K562 (cell line): Measurements from ENCODE around the gene CRYZL1. TPM values are rescaled to one million over a fixed set of nuclear protein-coding genes. Genes with fewer than 3 reads are reported as not detected.
A peak's percentile ranks its signal among the peaks of the same experiment; 100 is the strongest.

Experiments
- CAMTA2 ChIP-seq: fragments of 250-450 bp; sonication (Bioruptor Pico); conservative IDR thresholded peaks from 2 replicates; pipeline ENCODE4 v1.5.1; 2022
- CC2D1A ChIP-seq: fragments of 450-650 bp; IDR thresholded peaks from 2 replicates; pipeline ENCODE4 v1.6.1; 2017; ENCODE audit warnings: mild to moderate bottlenecking
- CEBPG ChIP-seq, 3 experiments: fragments of 200-800 bp in 1 of 3; sonication (Bioruptor generic) in 1 of 3; sonication (generic) in 1 of 3; formaldehyde crosslinking in 1 of 3; IDR thresholded peaks in 2 of 3; conservative IDR thresholded peaks in 1 of 3; 2 replicates each; pipeline versions ENCODE4 v1.6.1 to v1.8.0; 2016 to 2022; ENCODE audit warnings: missing compliant biosample characterization in 2 of 3, missing genetic modification characterization in 2 of 3, mild to moderate bottlenecking in 1 of 3, missing genetic modification reagents in 1 of 3
- COPS2 ChIP-seq: fragments of 450-650 bp; conservative IDR thresholded peaks from 2 replicates; pipeline ENCODE4 v1.6.1; 2016; ENCODE audit warnings: mild to moderate bottlenecking, moderate library complexity
- ETV6 ChIP-seq, 3 experiments: fragments of 150-350 bp in 1 of 3; sonication (generic) in 1 of 3; formaldehyde crosslinking in 1 of 3; IDR thresholded peaks; 2 replicates each; pipeline versions ENCODE4 v1.6.1 to v1.8.0; 2014 to 2022; ENCODE audit warnings: borderline replicate concordance in 2 of 3, low read depth in 2 of 3, antibody characterized with exemption in 1 of 3, low read length in 1 of 3, mild to moderate bottlenecking in 1 of 3, missing genetic modification reagents in 1 of 3
- FOXJ2 ChIP-seq: fragments of 200-800 bp; sonication (Bioruptor generic); IDR thresholded peaks from 2 replicates; pipeline ENCODE4 v1.6.1; 2016; ENCODE audit warnings: missing genetic modification characterization, missing compliant biosample characterization
- FOXM1 ChIP-seq, 2 experiments: fragments of 450-650 bp in 1 of 2; sonication (generic) in 1 of 2; formaldehyde crosslinking in 1 of 2; IDR thresholded peaks; 2 replicates each; pipeline versions ENCODE4 v1.6.1 to v1.9.0; 2017 to 2022; ENCODE audit warnings: low read depth in 2 of 2, mild to moderate bottlenecking in 2 of 2, missing genetic modification reagents in 1 of 2, moderate library complexity in 1 of 2
- GATAD2A ChIP-seq: fragments of 450-650 bp; IDR thresholded peaks from 2 replicates; pipeline ENCODE4 v1.6.1; 2017
- HSF4 ChIP-seq: fragments of 250-450 bp; sonication (Bioruptor Pico); IDR thresholded peaks from 2 replicates; pipeline ENCODE4 v2.1.2; 2022; ENCODE audit warnings: mild to moderate bottlenecking, moderate library complexity, borderline replicate concordance
- MCM3 ChIP-seq: fragments of 450-650 bp; IDR thresholded peaks from 2 replicates; pipeline ENCODE4 v1.6.1; 2016
- MECOM ChIP-seq: fragments of 250-450 bp; sonication (Bioruptor Pico); IDR thresholded peaks from 2 replicates; pipeline ENCODE4 v1.8.0; 2022; ENCODE audit warnings: inconsistent platforms
- MTA1 ChIP-seq: fragments of 450-650 bp; IDR thresholded peaks from 2 replicates; pipeline ENCODE4 v1.6.1; 2017; ENCODE audit warnings: borderline replicate concordance
- NCOA2 ChIP-seq, 2 experiments: fragments of 450-650 bp; IDR thresholded peaks; 2 replicates each; pipeline ENCODE4 v1.6.1; 2018; ENCODE audit warnings: mild to moderate bottlenecking in 2 of 2, moderate library complexity in 1 of 2; ENCODE audit not compliant: partially characterized antibody in 2 of 2
- NONO ChIP-seq, 2 experiments: fragments of 200-400 bp in 1 of 2; fragments of 450-650 bp in 1 of 2; formaldehyde crosslinking in 1 of 2; IDR thresholded peaks; 2 replicates each; pipeline ENCODE4 v1.6.1; 2017; ENCODE audit warnings: low read depth in 2 of 2, mild to moderate bottlenecking in 2 of 2, moderate library complexity in 2 of 2, low read length in 1 of 2
- NRF1 ChIP-seq, 2 experiments: fragments of 450-650 bp; IDR thresholded peaks in 1 of 2; conservative IDR thresholded peaks in 1 of 2; 2 replicates each; pipeline ENCODE4 v1.6.1; 2014; ENCODE audit warnings: mild to moderate bottlenecking in 2 of 2
- RNF2 ChIP-seq: sonication (generic); IDR thresholded peaks from 2 replicates; pipeline ENCODE4 v1.6.1; 2016
- SMAD3 ChIP-seq: fragments of 450-650 bp; formaldehyde crosslinking; conservative IDR thresholded peaks from 2 replicates; pipeline ENCODE4 v1.4.0; 2020; ENCODE audit warnings: mild to moderate bottlenecking
- SREBF2 ChIP-seq: sonication (generic); formaldehyde crosslinking; IDR thresholded peaks from 2 replicates; pipeline ENCODE4 v1.4.0; 2020; ENCODE audit warnings: mild to moderate bottlenecking, missing genetic modification reagents
- SRSF7 ChIP-seq: fragments of 200-400 bp; formaldehyde crosslinking; optimal IDR thresholded peaks from 2 replicates; pipeline ENCODE3; 2017; ENCODE audit warnings: mild to moderate bottlenecking, low read depth, low read length
- TCF7L2 ChIP-seq: fragments of 150-350 bp; IDR thresholded peaks from 2 replicates; pipeline ENCODE4 v1.6.1; 2016; ENCODE audit warnings: low read depth, mild to moderate bottlenecking, low read length, moderate library complexity
- ZNF143 ChIP-seq: sonication (generic); formaldehyde crosslinking; IDR thresholded peaks from 2 replicates; pipeline ENCODE4 v1.9.0; 2022; ENCODE audit warnings: mild to moderate bottlenecking, missing genetic modification reagents
- ZNF217 ChIP-seq: sonication (generic); formaldehyde crosslinking; IDR thresholded peaks from 2 replicates; pipeline ENCODE4 v1.8.0; 2022; ENCODE audit warnings: mild to moderate bottlenecking, missing genetic modification reagents
- ZNF354B ChIP-seq: fragments of 250-450 bp; sonication (Bioruptor Pico); IDR thresholded peaks from 2 replicates; pipeline ENCODE4 v1.4.0; 2020
- ZNF583 ChIP-seq: fragments of 250-450 bp; sonication (Bioruptor Pico); IDR thresholded peaks from 2 replicates; pipeline ENCODE4 v1.4.0; 2020
- polyA plus RNA-seq, 8 experiments: library from polyadenylated mRNA; depleted of rRNA in 4 of 8; stranded (reverse) in 5 of 8; unstranded in 3 of 8; fragments of >200 nt; fragmentation: Nextera tagmentation in 2 of 8; fragmentation: Illumina TruSeq in 1 of 8; extraction: Ambion mirVana in 2 of 8; extraction: Trizol in 1 of 8; gene quantifications; 2 replicates each; pipeline versions ENCODE4 v1.2.1 to v1.2.3, GENCODE V29; 2011 to 2014; ENCODE audit warnings: inconsistent platforms in 1 of 8, missing spikeins in 1 of 8
- total RNA-seq, 7 experiments: library from RNA; depleted of rRNA in 6 of 7; stranded (reverse); fragments of >200 nt in 6 of 7; fragmentation: Illumina TruSeq in 2 of 7; extraction: Trizol in 2 of 7; gene quantifications; 2 replicates each; pipeline versions ENCODE4 v1.2.1 to v1.2.3, GENCODE V29; 2011 to 2021; ENCODE audit warnings: low replicate concordance in 1 of 7
- TF ChIP-seq, protein P1 (sequence below): fragments of 250-450 bp; sonication (Bioruptor Pico); IDR thresholded peaks from 2 replicates; pipeline ENCODE4 v1.4.0; 2020; ENCODE audit warnings: mild to moderate bottlenecking, moderate library complexity, borderline replicate concordance
- TF ChIP-seq, protein P2 (sequence below): sonication (generic); formaldehyde crosslinking; IDR thresholded peaks from 2 replicates; pipeline ENCODE4 v1.8.1; 2023; ENCODE audit warnings: mild to moderate bottlenecking, missing genetic modification reagents, moderate library complexity

The CRYZL1 gene
- total and polyA plus RNA-seq, 9 of the 15 experiments (the other 6 are each of a cell fraction or from before 2014, with no cell fraction given): 19.9 to 98.2 (median 39.2) TPM

DNA sequence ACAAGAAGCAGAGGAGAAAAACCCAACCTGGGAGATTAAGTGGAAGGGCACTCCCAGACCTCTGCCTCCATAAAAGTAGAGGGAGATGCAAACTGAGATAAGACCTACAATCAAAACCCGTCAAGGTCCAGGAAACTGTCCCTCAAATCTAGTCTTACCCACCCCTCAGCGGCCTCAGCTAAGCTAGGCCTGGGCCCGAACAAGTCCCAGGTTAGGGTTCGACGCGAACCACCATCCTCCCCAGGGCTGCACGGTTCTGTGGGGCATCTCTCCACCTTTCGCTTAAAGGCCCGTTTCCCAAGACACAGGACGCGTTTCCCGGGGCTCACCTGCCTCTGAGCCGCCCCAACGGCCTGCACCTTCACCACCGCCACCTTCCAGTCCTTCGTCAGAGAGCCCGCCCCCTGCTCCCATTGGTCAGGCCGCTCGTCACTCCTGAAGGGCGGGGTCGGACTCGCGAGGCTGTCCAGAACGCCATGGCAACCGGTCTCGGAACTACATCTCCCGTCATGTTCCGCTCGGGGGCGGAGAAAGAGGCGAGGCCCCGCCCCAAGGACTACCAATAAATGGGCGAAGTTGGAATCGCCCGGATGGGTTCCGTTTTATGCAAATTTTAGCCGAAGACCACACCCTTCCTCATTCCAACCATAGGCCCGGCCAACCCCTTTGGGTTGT, at the start of gene CRYZL1 (continued):
- TF ChIP-seq NCOA2 (IDR thresholded peaks at IDR 0.05; ENCODE audit: partially characterized antibody in 2 of 2): no peak
- no peak for TF ChIP-seq GATAD2A
- TF ChIP-seq, protein P1, sequence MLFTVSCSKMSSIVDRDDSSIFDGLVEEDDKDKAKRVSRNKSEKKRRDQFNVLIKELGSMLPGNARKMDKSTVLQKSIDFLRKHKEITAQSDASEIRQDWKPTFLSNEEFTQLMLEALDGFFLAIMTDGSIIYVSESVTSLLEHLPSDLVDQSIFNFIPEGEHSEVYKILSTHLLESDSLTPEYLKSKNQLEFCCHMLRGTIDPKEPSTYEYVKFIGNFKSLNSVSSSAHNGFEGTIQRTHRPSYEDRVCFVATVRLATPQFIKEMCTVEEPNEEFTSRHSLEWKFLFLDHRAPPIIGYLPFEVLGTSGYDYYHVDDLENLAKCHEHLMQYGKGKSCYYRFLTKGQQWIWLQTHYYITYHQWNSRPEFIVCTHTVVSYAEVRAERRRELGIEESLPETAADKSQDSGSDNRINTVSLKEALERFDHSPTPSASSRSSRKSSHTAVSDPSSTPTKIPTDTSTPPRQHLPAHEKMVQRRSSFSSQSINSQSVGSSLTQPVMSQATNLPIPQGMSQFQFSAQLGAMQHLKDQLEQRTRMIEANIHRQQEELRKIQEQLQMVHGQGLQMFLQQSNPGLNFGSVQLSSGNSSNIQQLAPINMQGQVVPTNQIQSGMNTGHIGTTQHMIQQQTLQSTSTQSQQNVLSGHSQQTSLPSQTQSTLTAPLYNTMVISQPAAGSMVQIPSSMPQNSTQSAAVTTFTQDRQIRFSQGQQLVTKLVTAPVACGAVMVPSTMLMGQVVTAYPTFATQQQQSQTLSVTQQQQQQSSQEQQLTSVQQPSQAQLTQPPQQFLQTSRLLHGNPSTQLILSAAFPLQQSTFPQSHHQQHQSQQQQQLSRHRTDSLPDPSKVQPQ (CRISPR knock-in tag): 0 out of 2 replicates have a peak, but pooled peaks have one; percentile 11
- no peak for TF ChIP-seq SREBF2 (CRISPR knock-in tag)
- TF ChIP-seq CC2D1A: no peak
- TF ChIP-seq TCF7L2: peak; percentile 66
- peak; percentile 89; the same call in 1 of the 2 replicates for TF ChIP-seq FOXJ2 (tag)
- TF ChIP-seq FOXM1 (IDR thresholded peaks at IDR 0.05; ENCODE audit: low read depth): no peak
- no peak; the same call in 1 of the 2 replicates for TF ChIP-seq FOXM1 (CRISPR knock-in tag; IDR thresholded peaks at IDR 0.05; ENCODE audit: low read depth)
- no peak for TF ChIP-seq ZNF583 (CRISPR knock-in tag)
- no peak for TF ChIP-seq ZNF217 (CRISPR knock-in tag)
- TF ChIP-seq ZNF354B (CRISPR knock-in tag): no peak
- TF ChIP-seq SRSF7: no peak
- no peak for TF ChIP-seq HSF4 (CRISPR knock-in tag)
- TF ChIP-seq, protein P2, sequence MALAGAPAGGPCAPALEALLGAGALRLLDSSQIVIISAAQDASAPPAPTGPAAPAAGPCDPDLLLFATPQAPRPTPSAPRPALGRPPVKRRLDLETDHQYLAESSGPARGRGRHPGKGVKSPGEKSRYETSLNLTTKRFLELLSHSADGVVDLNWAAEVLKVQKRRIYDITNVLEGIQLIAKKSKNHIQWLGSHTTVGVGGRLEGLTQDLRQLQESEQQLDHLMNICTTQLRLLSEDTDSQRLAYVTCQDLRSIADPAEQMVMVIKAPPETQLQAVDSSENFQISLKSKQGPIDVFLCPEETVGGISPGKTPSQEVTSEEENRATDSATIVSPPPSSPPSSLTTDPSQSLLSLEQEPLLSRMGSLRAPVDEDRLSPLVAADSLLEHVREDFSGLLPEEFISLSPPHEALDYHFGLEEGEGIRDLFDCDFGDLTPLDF (CRISPR knock-in tag): 0 out of 2 replicates have a peak, but pooled peaks have one; percentile 5
- TF ChIP-seq MECOM (CRISPR knock-in tag): no peak
- peak; percentile 15; the same call in 1 of the 2 replicates for TF ChIP-seq MTA1
- no peak; the same call in 1 of the 2 replicates for TF ChIP-seq CEBPG (CRISPR knock-in tag; IDR thresholded peaks at IDR 0.05)
- TF ChIP-seq CEBPG (tag; conservative IDR thresholded peaks at IDR 0.05 in 1 of 2, IDR thresholded peaks at IDR 0.05 in 1 of 2): no peak
- no peak for TF ChIP-seq SMAD3 (CRISPR knock-in tag)
- TF ChIP-seq NONO (IDR thresholded peaks at IDR 0.05; ENCODE audit: low read depth in 2 of 2, low read length in 1 of 2): peak in 1 of 2 experiments; percentile 36; a peak in 1 of 4 replicates
- TF ChIP-seq RNF2: peak; percentile 72; the same call in 1 of the 2 replicates
- TF ChIP-seq NRF1 (conservative IDR thresholded peaks at IDR 0.05 in 1 of 2, IDR thresholded peaks at IDR 0.05 in 1 of 2): peak; percentile 38 to 63; a peak in 2 of 4 replicates
- no peak for TF ChIP-seq ETV6 (IDR thresholded peaks at IDR 0.05; ENCODE audit: borderline replicate concordance in 1 of 2, low read depth in 2 of 2, low read length in 1 of 2)
- TF ChIP-seq ETV6 (CRISPR knock-in tag; IDR thresholded peaks at IDR 0.05; ENCODE audit: borderline replicate concordance): no peak
- no peak for TF ChIP-seq CAMTA2 (CRISPR knock-in tag)
- TF ChIP-seq COPS2: no peak
- TF ChIP-seq ZNF143 (CRISPR knock-in tag): peak; percentile 96
- TF ChIP-seq MCM3: no peak
